Central memory CD4-positive, alpha-beta T cell (primary cell): ENCODE measurements around the gene LDLRAD4.

Source experiments
- DNase-seq: peaks from one replicate; pipeline ENCODE4 v3.0.0; 2022

The LDLRAD4 gene

DNA sequence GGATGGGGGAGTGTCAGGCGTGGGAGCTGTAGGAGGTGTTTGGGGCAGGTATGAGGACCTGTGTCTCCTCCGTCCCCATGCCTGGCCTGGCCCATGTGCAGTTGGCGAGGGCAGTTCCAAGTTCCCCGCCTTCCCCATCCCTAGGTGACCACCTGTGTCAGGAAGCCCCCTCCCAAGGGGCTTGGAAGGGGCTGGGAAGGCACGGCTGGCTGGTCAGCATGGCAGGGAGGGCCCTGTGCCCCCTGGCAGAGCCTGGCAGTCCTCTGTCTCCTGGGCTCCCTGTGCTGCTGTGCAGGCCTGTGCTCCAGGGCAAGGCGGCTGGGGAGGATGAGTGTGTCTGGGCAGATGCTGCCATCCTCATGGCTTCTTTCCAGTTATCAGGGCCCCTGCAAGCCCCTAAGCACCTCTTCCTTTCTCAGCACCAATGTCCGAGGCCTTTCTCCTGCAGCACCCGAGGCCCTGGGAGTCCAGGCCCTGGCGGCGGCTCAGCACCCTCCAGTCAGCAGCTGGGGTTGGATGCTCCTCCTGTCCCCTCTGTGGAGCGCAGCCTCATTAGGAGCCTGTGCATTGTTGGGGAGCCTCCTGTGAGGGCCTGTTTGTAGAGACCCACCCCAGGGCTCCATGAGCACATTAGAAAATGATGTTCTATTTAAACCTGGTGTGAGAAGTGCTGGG lies 406.1 kb downstream of the LDLRAD4 start:
- DNase-seq: no peak

DNA sequence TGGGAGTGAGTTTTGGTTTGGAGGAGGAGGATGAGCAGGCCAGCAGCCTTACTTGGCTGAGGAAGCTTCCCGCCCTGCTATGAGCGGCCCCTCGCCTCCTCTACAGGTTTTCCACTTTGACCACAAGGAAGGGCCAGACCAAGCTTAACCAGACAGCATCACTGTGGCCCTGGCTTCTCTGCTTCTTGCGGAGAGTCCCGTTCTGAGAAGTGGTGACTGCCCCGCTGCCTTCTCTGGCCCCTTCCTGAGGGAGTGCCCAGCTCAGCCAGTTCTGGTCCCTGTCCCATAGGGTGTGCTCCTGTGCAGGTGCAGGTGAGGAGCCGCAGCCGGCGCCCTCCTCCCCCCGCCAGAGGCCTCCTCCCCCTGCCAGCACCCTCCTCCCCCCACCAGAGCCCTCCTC lies 406.8 kb downstream of the LDLRAD4 start:
- DNase-seq: no peak

DNA sequence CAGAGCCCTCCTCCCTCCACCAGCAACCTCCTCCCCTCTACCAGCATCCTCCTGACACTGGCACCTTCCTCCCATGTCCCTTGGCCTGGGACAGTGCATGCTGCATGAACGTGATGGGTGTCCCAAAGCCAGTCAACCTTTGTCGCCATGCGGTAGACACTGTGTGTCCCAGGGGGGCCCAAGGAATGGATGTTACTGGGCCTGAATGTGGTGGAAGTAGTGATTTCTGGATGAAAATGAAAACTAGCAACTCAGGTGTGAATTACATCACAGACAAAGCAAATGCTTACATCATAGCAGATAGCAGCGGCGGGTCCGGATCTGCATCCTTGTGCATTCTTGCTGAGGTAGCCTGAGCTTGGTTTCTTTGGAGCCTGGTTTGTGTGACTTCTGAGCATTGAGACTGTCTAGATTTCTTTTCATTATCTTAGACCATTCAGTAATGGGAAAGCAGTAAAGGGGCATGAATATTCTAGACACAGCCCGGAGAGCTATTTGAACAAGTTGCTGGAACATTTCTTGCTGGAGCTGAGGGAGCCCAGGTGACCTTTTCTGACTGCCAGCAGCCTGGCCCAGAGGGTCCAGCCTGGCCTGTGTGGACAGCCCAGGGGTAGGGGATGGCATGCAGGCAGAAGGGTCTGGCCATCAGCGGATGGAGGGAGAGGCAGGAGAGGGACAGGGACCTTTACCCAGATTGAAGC lies 407.4 kb downstream of the LDLRAD4 start:
- no peak for DNase-seq

DNA sequence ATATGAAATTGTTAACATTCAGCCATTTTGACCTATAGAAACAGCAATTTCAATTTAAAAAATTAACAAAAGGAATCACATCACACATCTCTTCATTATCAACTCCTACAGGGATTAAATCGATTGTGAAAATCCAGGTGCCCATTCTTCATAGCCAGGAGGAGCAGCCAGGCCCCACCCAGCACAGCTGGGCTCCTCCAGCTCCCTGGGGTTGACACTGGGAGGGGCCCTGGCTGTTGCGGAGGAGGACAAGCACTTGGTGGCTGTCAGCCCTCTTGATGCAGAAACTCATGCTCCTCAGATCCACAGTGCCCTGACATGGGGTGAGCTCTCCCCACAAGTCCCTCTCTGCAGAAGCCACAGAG lies 408.0 kb downstream of the LDLRAD4 start:
- no peak for DNase-seq

DNA sequence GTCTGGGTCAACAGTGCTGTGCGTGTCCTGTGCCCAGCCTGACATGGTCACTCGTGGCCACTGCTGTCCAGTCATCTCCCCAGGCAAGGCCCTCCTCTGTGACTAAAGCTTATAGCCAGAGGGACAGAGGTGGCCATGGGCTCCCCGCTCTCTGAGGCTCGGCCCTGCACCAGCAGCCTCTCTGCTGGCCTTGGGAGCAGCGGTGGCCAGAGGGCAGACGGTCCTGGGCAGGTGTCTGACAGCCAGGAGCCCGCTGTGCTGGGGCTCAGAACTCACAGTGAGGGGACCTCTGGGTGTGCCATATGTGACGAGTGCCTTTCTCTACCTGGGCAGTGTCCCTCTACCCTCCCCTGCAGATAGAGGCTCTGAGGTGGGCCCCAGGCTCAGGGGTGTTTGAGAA lies 409.1 kb downstream of the LDLRAD4 start:
- DNase-seq: no peak

DNA sequence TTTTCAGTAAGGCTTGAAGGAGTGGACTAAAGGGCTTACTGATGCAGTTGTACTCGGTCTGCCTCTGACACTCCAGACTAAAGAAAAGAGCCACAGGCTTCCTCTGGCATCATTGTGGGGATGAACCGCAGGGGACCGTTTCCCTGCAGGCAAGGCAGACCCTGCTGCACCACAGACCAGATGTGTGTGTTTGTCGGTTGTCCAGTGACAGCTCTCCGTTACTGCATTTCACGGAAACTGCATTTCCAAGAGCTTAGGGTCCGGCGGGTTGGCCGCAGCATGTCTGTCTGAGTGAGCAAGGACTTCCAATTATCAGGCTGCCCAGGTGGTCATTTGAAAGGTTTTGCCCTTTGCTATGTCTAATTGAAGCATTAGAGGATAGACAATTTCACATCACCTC lies 409.7 kb downstream of the LDLRAD4 start:
- DNase-seq: no peak

DNA sequence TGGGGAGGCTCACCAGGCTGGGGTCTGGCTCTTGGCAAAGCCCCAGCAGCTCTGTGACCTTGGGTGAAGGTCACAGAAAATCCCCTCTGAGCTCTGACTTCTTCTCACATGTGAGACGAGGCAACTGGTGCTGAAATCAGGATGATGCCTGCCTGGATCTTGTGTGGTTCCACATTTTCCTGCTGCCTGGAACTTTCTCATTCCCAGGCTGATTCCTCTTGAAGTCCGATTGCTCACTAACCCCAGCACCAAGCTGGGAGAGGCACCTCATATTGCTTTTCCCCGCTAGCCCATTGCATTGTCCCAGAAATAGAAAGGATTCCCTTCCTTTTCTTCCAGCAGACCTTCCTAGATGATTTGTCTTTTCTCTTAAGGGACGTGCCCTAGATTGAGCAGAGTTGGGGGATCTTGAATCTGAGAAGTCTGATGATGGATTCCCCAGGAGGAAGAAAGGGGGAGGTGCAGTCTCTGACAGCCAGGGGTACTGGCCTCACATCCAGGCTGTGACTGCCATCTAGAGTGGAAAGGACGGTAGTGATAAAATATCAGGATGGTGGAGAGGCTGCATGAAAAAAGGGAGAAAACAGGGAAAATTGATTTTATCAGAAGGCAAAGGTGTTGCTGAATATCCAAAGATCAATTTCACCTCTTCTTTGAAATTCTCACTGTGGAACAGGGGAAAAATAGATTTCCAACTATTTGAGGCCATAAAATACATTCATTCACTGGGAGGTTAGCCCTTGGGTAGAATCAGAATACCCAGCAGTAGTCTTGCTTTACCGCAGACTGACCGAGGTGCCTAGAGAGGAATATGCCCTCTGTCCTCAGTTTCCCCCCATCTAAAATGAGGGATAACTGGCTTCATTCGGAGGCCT lies 411.5 kb downstream of the LDLRAD4 start:
- peak; percentile 37 for DNase-seq

DNA sequence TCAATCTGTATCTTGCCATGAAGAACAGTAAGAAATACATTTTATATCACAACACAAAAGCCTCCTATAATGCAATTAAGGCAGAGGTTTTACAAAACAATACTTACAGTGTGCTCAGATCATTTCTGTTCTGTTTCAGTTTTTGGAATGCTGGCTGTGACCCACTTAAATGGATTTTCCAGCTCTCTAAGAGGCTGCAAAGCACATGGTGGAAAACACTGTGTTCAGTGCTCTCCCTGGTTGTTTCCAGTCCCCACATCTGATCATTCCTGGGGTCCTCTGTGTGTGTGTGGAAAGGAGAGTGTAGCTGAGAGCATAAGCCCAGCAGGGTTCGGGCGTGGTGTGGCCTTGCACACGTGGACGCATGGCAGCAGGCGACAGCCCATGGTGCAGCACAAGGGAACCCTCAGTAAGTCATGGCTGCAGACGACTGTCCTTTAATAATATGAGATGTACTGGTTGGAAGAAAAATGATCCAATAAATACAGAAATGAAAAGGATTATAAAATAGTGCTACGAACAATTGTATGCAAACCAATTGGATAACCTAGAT lies 412.2 kb downstream of the LDLRAD4 start:
- DNase-seq: no peak

DNA sequence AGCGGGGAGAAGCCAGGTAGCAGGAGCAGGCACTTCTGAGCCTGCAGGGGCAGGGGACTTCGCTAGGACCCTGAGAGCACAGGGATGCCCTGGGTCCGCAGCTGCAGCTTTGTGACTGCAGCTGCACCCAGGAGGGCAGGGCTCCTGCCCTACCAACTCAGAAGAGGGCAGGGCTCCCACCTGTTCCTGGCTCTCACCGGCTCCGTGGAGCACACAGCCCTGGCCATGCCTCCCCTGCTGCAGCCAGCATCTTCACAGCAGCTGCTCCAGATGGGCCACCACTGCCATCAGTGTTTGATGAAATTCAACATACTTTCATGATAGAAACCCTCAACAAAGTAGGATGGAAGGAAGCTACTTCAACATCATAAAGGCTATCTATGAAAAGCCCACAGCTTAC lies 415.1 kb downstream of the LDLRAD4 start:
- no peak for DNase-seq

DNA sequence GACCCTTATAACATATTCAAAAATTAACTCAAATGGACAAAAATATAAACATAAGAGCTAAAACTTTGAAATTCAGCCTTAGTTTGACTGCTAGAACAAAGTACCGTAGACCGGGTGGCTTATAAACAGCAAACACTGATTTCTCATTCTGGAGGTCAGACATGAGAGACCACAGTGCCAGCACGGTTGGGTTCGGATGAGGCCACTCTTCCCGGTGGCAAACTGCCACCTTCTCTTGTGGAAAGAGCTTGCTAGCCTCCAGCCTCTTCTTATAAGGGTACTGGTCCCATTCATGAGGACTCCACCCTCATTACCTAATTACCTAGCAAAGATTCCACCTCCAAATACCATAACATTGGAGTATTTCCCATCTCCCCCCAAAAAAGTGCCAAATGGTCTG lies 416.5 kb downstream of the LDLRAD4 start:
- no peak for DNase-seq

DNA sequence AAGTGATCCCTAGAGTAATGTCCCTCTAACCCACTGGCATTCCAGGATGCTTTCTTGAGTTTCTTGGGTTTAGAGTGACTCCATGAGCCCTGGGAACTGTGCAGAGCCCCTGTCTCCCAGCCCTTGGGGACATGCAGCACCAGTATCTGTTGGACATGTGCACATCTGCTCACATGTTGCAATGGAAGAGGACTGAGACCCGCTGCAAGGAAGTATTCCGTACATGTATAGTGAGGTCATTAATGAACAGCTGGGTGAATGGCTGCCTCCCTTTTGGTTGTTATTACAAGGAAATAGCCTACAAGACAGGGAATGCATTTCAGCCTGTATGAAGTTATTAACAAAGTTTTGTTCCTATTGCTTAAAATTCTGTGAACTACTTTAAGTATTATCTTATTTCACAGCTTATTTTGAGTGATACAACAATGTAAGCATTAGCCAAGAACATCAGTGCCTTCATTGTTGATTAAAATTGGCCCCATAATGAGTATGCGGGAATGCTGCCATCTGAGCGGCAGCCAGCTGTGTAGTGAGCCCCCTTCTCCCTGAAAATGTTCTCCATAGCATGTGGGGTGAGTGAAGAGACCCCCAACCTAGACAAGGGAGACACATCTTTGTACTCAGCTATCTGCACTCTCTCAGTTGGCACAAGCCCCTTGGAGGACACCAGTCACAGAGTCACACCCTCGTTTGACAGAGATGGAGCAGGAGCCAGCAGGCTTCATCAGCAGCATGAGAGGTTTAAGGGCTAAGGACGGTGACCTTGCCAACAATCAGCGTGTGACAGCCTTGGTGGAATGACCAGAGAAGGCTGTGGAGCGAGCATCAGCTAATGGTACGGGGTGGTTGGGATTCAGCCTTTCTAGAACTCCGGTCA lies 420.4 kb downstream of the LDLRAD4 start:
- no peak for DNase-seq

DNA sequence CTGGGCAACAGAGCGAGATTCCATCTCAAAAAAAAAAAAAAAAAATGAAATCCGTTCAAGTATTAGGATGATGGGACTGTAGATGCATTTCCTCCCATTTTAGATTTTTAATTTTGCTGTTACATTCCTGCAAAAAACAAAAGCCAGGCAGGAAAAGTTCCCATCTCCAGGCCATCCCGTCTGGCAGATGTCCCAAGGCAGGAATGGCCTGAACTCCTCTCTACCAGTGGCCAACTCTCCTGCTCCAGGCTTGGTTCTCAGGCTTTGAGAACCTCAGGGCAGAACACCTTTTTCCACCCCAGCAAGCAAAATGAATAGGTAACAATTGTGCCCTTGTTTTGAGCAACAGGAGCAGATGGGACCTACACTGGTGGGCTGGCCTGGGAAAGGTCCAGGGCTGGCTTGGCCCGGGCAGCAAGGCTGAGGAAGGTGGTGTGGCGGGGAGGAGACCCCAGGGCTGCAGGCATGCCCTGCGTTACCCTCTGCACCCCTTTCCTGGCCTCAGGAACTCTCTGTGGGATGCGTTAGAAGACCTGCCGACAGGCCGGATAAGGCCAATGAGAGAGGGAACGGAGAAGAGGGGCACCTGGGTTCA lies 421.8 kb downstream of the LDLRAD4 start:
- DNase-seq: no peak

DNA sequence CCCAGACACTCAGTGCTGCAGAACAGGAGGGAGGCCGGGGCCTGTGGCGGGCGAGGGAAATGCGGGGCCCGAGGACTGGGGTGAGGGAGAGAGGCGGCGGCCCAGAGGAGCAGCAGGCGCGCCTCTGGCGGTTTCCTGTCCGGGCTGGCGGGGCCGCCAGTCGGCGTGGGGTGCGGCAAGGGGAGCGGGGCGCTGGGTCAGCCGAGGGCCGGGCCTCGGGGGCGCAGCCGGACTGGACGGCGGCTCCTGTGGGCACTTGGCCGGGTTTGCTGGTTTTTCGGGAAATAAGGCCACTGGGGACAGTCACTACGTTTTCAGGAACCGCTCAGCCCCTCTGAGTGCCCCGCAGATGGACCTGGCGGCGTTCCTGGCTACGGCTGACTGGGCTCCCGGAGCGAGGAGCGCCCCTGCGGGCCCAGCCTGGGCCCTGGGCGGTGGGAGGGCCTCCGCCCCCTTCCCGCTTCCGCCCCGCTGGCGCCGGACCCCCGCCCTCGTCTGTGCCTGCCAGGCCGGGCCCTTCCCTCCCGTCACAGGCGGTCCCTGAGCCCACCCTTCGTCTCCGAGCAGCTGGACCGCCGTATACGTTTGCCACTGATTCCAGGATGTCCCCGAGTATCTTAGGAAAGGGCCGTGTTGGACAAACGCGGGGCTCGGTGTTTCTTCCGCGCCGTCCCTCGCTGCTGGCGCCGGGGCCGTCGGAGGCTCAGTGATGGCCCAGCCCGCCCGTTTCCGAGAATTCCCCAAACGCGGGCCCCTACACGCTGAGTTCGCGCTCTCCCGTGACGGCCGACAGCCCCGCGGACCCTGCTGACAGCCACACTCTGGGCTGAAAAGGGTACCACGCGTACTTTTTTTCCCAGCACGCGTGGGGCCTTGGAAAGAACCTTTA lies 423.2 kb downstream of the LDLRAD4 start:
- DNase-seq: no peak

DNA sequence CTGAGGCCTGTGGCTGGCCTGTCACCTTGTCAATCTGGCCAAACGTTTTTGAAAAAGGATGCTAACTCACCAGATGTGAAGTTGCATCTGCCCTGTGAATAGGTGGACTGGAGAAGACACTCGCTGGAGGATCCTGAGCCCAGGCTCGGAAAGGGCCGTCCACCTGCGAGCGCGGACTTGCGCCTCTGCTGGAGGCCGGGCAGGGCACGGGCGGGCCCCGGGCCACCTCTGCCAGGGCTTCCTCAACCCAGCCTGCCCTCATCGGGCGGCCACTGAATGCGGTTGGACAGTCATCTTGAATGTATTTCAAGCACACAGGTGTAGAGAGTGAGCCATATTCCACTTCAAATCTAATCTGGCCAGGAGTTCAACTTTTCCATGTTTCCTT lies 423.9 kb downstream of the LDLRAD4 start:
- DNase-seq: no peak

DNA sequence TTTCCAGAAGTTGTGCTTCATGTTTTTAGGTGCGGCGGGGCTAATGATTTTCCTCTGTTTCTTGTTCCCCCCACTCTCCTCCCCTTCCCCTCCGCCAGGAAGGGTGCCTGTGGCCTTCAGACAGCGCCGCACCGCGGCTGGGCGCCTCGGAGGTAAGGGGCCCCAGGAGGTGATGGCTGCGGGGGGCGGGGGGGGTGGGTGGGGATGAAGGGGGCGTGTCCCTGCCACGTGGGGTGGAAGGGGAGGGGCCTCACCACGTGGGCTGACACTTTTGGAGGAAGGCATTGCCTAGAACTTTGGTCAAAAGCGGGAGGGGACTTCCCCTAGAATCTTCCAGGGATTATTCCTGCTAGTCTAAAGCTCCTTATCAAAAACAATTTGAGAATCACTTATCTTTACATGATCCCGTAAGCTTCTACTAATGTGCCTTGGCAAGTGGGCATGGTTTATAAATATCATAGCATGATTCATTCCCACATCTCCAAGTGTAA lies 424.7 kb downstream of the LDLRAD4 start:
- no peak for DNase-seq

DNA sequence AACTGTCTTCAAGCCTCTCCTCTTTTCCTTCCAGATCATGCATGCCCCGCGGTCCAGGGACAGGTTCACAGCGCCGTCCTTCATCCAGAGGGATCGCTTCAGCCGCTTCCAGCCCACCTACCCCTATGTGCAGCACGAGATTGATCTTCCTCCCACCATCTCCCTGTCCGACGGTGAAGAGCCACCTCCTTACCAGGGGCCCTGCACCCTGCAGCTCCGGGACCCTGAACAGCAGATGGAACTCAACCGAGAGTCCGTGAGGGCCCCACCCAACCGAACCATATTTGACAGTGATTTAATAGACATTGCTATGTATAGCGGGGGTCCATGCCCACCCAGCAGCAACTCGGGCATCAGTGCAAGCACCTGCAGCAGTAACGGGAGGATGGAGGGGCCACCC lies 426.5 kb downstream of the LDLRAD4 start:
- no peak for DNase-seq

DNA sequence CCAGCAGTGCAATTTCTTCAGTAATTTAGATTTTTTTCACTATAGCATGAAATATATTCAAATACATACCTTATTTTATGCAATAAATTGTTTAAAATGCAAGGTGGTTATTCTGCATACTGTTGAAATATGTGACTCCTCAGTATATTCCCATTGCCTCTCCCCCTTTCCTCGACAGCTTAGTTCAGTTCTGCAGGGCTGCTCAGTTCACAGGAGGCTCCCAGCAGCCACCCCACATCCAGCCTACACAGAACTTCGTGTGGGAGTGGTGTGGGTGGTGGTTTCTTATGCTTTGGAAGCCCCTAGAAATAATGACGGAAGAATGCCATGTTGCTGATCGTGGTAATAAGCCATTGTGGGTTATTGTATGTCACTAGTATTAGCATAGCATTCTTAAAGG lies 428.1 kb downstream of the LDLRAD4 start:
- DNase-seq: no peak

DNA sequence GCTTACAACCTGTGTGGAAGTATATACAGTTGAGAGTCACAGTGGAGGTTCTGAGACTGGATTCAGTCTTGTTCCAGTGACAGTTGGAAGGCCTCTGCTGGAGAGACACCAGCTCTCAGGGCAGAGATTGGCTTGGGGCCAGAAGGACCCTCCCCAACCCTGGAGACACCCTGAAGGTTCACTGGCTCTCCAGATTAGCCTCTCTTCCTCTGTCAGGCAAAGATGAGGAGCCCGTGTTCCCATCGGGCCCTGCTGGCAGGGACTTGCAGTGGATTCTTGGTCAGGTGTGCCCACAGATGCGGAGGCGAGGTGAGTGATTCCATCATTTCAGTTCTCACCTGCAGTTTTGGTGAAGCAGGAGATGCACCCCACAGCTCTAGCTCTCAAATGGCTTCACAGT lies 429.2 kb downstream of the LDLRAD4 start:
- no peak for DNase-seq

DNA sequence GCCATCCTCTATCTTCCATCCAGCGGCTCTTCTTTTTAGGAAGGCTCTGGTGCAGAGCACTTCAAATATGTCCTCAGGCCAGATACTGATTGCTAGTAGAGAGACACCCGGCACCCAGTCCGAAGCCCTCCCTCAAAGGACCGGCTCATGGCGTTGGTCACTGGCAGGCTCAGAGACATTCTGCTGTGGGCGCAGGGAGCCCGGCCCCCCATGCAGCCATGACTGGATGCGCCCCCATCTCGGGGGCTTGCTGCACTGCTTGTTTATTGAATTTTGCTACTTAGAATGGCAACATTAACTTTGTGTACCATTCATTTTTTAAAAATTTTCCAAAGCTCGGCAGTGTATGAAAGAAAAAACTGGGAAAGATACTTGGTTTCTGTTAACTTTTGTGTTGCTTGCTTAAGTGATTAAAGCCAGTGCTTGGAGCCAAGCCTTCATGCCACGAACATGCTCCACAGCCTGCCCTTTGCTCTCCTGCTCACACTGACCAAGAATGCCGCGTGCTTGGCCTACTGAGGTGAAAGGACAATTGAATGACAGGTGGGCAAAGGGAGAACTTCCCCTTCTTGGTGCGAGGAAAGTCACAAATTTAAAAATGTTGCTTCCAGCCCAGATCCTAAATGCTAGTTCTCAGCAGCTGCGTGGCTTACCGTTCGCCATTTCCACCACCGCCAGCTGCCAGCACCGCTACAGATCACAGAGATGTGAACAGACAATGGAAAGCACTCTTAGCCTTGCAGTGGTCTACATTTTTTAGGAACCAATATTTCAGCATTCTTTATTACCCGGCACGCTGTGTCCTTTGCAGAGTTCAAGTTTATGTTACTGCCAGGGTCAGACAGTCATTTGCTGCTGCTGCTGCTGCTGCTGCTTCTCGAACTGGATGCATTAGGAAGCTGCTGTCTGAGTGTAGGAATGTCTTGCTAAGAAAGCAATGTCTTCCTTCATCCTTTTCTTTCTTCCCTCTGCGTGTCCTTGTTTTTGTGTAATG lies 431.1 kb downstream of the LDLRAD4 start:
- no peak for DNase-seq
